ENCODE results near the gene ANAPC2.

- no peak for TF ChIP-seq CTCF (IDR thresholded peaks at IDR 0.05; ENCODE audit: insufficient read depth, low read depth, low read length)
- TF ChIP-seq EZH2 (IDR thresholded peaks at IDR 0.05; ENCODE audit: insufficient read depth, low read length) = no peak
Measured at GRCh38 chr9:137182836-137183235, 5.5 kb downstream of the ANAPC2 start.

Measured in astrocyte (in vitro differentiated cells and primary cell).